K562 (cell line): ENCODE data around the gene CHN1. TPM values are rescaled to one million over a fixed set of nuclear protein-coding genes. Genes with fewer than 3 reads are reported as not detected.

Experiments
- C11orf30 ChIP-seq: fragments of 450-650 bp; IDR thresholded peaks from 2 replicates; pipeline ENCODE4 v1.6.1; 2016; ENCODE audit warnings: low read depth, mild to moderate bottlenecking
- SMARCA5 ChIP-seq: fragments of 450-650 bp; IDR thresholded peaks from 2 replicates; pipeline ENCODE4 v1.6.1; 2016
- SOX6 ChIP-seq: fragments of 450-650 bp; IDR thresholded peaks from 2 replicates; pipeline ENCODE4 v1.6.1; 2014; ENCODE audit warnings: mild to moderate bottlenecking
- TAL1 ChIP-seq: fragments of 450-650 bp; IDR thresholded peaks from 2 replicates; pipeline ENCODE4 v1.6.1; 2016; ENCODE audit warnings: mild to moderate bottlenecking
- ZNF41 ChIP-seq: fragments of 250-450 bp; sonication (Bioruptor Pico); conservative IDR thresholded peaks from 2 replicates; pipeline ENCODE4 v1.4.0; 2020; ENCODE audit warnings: mild to moderate bottlenecking
- polyA plus RNA-seq, 8 experiments: library from polyadenylated mRNA; depleted of rRNA in 4 of 8; stranded (reverse) in 5 of 8; unstranded in 3 of 8; fragments of >200 nt; fragmentation: Nextera tagmentation in 2 of 8; fragmentation: Illumina TruSeq in 1 of 8; extraction: Ambion mirVana in 2 of 8; extraction: Trizol in 1 of 8; gene quantifications; 2 replicates each; pipeline versions ENCODE4 v1.2.1 to v1.2.3, GENCODE V29; 2011 to 2014; ENCODE audit warnings: inconsistent platforms in 1 of 8, missing spikeins in 1 of 8
- total RNA-seq, 7 experiments: library from RNA; depleted of rRNA in 6 of 7; stranded (reverse); fragments of >200 nt in 6 of 7; fragmentation: Illumina TruSeq in 2 of 7; extraction: Trizol in 2 of 7; gene quantifications; 2 replicates each; pipeline versions ENCODE4 v1.2.1 to v1.2.3, GENCODE V29; 2011 to 2021; ENCODE audit warnings: low replicate concordance in 1 of 7
- TF ChIP-seq, protein P1 (sequence below), 2 experiments: fragments of 450-650 bp; IDR thresholded peaks; 2 replicates each; pipeline ENCODE4 v1.6.1; 2018; ENCODE audit warnings: mild to moderate bottlenecking in 2 of 2, low read depth in 1 of 2; ENCODE audit not compliant: partially characterized antibody in 2 of 2
- TF ChIP-seq, protein P2 (sequence below): sonication (generic); formaldehyde crosslinking; IDR thresholded peaks from 2 replicates; pipeline ENCODE4 v1.8.0; 2022; ENCODE audit warnings: missing genetic modification reagents, mild to moderate bottlenecking, moderate library complexity, borderline replicate concordance
- TF ChIP-seq, protein P3 (sequence below): fragments of 450-650 bp; IDR thresholded peaks from 2 replicates; pipeline ENCODE4 v1.6.1; 2016; ENCODE audit warnings: mild to moderate bottlenecking, moderate library complexity
- TF ChIP-seq, protein P4 (sequence below), 2 experiments: fragments of 450-650 bp in 1 of 2; sonication (generic) in 1 of 2; formaldehyde crosslinking in 1 of 2; IDR thresholded peaks in 1 of 2; conservative IDR thresholded peaks in 1 of 2; 2 replicates each; pipeline versions ENCODE4 v1.6.1 to v1.8.1; 2016 to 2023; ENCODE audit warnings: mild to moderate bottlenecking in 2 of 2, moderate library complexity in 2 of 2, inconsistent platforms in 1 of 2, missing genetic modification reagents in 1 of 2

Gene CHN1
- total and polyA plus RNA-seq, 9 of the 15 experiments (the other 6 are each of a cell fraction or from before 2014, with no cell fraction given): 0.17 to 2.0 (median 0.87) TPM

DNA sequence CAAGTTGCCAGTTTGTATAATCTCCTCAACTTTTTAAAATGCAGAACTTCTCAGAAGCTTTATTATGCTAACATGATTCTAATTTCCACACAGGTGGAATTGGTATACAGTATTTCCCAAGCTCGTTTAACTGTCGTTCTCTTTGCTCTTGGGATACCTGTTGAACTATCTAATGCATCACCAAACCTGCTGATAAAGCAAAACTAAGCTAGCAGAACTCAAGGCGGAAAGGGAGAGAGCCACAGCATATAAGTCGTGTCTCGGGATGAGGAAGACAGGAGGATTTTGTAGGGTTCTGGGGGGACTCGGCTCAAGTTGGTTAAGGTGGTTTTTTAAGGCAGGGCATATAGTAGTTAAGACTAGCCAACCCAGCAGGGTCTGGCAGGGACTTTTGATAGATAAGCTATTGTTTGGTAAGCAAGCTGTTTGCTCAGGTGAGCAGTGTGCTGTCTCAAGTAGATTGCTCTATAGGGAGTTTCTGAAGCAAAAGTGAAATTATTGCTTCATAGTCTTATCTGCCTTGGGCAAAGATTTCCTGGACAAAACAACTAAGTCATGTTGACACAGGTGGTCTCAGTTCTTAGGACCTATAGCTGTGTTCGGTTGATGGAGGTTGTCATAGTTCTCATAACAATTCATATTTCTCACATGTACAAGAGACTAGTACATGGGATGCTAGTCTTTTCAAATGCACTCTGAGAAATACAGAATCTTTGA is 212.7 kb downstream of the CHN1 start (continued):
- TF ChIP-seq, protein P1, sequence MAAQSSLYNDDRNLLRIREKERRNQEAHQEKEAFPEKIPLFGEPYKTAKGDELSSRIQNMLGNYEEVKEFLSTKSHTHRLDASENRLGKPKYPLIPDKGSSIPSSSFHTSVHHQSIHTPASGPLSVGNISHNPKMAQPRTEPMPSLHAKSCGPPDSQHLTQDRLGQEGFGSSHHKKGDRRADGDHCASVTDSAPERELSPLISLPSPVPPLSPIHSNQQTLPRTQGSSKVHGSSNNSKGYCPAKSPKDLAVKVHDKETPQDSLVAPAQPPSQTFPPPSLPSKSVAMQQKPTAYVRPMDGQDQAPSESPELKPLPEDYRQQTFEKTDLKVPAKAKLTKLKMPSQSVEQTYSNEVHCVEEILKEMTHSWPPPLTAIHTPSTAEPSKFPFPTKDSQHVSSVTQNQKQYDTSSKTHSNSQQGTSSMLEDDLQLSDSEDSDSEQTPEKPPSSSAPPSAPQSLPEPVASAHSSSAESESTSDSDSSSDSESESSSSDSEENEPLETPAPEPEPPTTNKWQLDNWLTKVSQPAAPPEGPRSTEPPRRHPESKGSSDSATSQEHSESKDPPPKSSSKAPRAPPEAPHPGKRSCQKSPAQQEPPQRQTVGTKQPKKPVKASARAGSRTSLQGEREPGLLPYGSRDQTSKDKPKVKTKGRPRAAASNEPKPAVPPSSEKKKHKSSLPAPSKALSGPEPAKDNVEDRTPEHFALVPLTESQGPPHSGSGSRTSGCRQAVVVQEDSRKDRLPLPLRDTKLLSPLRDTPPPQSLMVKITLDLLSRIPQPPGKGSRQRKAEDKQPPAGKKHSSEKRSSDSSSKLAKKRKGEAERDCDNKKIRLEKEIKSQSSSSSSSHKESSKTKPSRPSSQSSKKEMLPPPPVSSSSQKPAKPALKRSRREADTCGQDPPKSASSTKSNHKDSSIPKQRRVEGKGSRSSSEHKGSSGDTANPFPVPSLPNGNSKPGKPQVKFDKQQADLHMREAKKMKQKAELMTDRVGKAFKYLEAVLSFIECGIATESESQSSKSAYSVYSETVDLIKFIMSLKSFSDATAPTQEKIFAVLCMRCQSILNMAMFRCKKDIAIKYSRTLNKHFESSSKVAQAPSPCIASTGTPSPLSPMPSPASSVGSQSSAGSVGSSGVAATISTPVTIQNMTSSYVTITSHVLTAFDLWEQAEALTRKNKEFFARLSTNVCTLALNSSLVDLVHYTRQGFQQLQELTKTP (IDR thresholded peaks at IDR 0.05; ENCODE audit: low read depth in 1 of 2, partially characterized antibody in 2 of 2): no peak
- TF ChIP-seq ZNF41 (CRISPR knock-in tag) (no peak), C11orf30 (peak; percentile 68), SMARCA5 (no peak), SOX6 (no peak), TAL1 (peak; percentile 41; the same call in 1 of the 2 replicates)
- TF ChIP-seq, protein P2, sequence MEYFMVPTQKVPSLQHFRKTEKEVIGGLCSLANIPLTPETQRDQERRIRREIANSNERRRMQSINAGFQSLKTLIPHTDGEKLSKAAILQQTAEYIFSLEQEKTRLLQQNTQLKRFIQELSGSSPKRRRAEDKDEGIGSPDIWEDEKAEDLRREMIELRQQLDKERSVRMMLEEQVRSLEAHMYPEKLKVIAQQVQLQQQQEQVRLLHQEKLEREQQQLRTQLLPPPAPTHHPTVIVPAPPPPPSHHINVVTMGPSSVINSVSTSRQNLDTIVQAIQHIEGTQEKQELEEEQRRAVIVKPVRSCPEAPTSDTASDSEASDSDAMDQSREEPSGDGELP (CRISPR knock-in tag): no peak
- TF ChIP-seq, protein P3, sequence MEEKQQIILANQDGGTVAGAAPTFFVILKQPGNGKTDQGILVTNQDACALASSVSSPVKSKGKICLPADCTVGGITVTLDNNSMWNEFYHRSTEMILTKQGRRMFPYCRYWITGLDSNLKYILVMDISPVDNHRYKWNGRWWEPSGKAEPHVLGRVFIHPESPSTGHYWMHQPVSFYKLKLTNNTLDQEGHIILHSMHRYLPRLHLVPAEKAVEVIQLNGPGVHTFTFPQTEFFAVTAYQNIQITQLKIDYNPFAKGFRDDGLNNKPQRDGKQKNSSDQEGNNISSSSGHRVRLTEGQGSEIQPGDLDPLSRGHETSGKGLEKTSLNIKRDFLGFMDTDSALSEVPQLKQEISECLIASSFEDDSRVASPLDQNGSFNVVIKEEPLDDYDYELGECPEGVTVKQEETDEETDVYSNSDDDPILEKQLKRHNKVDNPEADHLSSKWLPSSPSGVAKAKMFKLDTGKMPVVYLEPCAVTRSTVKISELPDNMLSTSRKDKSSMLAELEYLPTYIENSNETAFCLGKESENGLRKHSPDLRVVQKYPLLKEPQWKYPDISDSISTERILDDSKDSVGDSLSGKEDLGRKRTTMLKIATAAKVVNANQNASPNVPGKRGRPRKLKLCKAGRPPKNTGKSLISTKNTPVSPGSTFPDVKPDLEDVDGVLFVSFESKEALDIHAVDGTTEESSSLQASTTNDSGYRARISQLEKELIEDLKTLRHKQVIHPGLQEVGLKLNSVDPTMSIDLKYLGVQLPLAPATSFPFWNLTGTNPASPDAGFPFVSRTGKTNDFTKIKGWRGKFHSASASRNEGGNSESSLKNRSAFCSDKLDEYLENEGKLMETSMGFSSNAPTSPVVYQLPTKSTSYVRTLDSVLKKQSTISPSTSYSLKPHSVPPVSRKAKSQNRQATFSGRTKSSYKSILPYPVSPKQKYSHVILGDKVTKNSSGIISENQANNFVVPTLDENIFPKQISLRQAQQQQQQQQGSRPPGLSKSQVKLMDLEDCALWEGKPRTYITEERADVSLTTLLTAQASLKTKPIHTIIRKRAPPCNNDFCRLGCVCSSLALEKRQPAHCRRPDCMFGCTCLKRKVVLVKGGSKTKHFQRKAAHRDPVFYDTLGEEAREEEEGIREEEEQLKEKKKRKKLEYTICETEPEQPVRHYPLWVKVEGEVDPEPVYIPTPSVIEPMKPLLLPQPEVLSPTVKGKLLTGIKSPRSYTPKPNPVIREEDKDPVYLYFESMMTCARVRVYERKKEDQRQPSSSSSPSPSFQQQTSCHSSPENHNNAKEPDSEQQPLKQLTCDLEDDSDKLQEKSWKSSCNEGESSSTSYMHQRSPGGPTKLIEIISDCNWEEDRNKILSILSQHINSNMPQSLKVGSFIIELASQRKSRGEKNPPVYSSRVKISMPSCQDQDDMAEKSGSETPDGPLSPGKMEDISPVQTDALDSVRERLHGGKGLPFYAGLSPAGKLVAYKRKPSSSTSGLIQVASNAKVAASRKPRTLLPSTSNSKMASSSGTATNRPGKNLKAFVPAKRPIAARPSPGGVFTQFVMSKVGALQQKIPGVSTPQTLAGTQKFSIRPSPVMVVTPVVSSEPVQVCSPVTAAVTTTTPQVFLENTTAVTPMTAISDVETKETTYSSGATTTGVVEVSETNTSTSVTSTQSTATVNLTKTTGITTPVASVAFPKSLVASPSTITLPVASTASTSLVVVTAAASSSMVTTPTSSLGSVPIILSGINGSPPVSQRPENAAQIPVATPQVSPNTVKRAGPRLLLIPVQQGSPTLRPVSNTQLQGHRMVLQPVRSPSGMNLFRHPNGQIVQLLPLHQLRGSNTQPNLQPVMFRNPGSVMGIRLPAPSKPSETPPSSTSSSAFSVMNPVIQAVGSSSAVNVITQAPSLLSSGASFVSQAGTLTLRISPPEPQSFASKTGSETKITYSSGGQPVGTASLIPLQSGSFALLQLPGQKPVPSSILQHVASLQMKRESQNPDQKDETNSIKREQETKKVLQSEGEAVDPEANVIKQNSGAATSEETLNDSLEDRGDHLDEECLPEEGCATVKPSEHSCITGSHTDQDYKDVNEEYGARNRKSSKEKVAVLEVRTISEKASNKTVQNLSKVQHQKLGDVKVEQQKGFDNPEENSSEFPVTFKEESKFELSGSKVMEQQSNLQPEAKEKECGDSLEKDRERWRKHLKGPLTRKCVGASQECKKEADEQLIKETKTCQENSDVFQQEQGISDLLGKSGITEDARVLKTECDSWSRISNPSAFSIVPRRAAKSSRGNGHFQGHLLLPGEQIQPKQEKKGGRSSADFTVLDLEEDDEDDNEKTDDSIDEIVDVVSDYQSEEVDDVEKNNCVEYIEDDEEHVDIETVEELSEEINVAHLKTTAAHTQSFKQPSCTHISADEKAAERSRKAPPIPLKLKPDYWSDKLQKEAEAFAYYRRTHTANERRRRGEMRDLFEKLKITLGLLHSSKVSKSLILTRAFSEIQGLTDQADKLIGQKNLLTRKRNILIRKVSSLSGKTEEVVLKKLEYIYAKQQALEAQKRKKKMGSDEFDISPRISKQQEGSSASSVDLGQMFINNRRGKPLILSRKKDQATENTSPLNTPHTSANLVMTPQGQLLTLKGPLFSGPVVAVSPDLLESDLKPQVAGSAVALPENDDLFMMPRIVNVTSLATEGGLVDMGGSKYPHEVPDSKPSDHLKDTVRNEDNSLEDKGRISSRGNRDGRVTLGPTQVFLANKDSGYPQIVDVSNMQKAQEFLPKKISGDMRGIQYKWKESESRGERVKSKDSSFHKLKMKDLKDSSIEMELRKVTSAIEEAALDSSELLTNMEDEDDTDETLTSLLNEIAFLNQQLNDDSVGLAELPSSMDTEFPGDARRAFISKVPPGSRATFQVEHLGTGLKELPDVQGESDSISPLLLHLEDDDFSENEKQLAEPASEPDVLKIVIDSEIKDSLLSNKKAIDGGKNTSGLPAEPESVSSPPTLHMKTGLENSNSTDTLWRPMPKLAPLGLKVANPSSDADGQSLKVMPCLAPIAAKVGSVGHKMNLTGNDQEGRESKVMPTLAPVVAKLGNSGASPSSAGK: no peak
- TF ChIP-seq, protein P4, sequence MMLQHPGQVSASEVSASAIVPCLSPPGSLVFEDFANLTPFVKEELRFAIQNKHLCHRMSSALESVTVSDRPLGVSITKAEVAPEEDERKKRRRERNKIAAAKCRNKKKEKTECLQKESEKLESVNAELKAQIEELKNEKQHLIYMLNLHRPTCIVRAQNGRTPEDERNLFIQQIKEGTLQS (IDR thresholded peaks at IDR 0.05): no peak
- TF ChIP-seq, protein P4 (CRISPR knock-in tag; conservative IDR thresholded peaks at IDR 0.05): no peak
